Measurements from ENCODE around the gene TBC1D17. TPM values are rescaled to one million over a fixed set of nuclear protein-coding genes. Genes with fewer than 3 reads are reported as not detected.

TBC1D17 gene
- total RNA-seq, 1 donor from 2014 or later, result 29.1 TPM

GRCh38 chr19:49894879-49895565 is 17.5 kb downstream of the TBC1D17 start:
- Mint-ChIP-seq H3K9me3 (ENCODE audit: unreplicated experiment) (no peaks in the 10 kb centered on the region), H3K36me3 (ENCODE audit: low read depth, unreplicated experiment) (no peaks in the 10 kb centered on the region), H3K4me3 (ENCODE audit: unreplicated experiment) (no peak overlapping the region), H3K27me3 (ENCODE audit: low read depth, unreplicated experiment) (peaks cover 40% of the 10 kb centered on the region), H3K27ac (ENCODE audit: unreplicated experiment) (no peak overlapping the region), H3K4me1 (ENCODE audit: low read depth, unreplicated experiment) (peaks cover 2% of the 10 kb centered on the region)
- Histone ChIP-seq H3K4me1 (ENCODE audit: insufficient read depth, low read length) (peaks cover 16% of the 10 kb centered on the region), H3K27ac (ENCODE audit: low read depth, low read length) (no peak overlapping the region), H3K9me3 (ENCODE audit: insufficient read depth, low read depth, low read length) (no peaks in the 10 kb centered on the region), H3K36me3 (ENCODE audit: insufficient read depth, low read length) (no peaks in the 10 kb centered on the region), H2AFZ (ENCODE audit: low read depth, low read length) (no peak overlapping the region), H4K20me1 (ENCODE audit: insufficient read depth, low read length) (no peaks in the 10 kb centered on the region), H3K27me3 (ENCODE audit: insufficient read depth, low read length) (no peaks in the 10 kb centered on the region), H3K9ac (ENCODE audit: low read length) (no peak overlapping the region), H3K4me2 (ENCODE audit: low read length) (no peak overlapping the region), H3K79me2 (ENCODE audit: insufficient read depth, low read length) (no peaks in the 10 kb centered on the region), H3K4me3 (ENCODE audit: insufficient read depth, low read depth, low read length) (no peak overlapping the region)
- DNase-seq (ENCODE audit: low read depth) (no peak), FAIRE-seq (no peak)
- TF ChIP-seq, protein P1, sequence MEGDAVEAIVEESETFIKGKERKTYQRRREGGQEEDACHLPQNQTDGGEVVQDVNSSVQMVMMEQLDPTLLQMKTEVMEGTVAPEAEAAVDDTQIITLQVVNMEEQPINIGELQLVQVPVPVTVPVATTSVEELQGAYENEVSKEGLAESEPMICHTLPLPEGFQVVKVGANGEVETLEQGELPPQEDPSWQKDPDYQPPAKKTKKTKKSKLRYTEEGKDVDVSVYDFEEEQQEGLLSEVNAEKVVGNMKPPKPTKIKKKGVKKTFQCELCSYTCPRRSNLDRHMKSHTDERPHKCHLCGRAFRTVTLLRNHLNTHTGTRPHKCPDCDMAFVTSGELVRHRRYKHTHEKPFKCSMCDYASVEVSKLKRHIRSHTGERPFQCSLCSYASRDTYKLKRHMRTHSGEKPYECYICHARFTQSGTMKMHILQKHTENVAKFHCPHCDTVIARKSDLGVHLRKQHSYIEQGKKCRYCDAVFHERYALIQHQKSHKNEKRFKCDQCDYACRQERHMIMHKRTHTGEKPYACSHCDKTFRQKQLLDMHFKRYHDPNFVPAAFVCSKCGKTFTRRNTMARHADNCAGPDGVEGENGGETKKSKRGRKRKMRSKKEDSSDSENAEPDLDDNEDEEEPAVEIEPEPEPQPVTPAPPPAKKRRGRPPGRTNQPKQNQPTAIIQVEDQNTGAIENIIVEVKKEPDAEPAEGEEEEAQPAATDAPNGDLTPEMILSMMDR (IDR thresholded peaks at IDR 0.05; ENCODE audit: insufficient read depth, low read depth, low read length), result no peak
- TF ChIP-seq EZH2 (IDR thresholded peaks at IDR 0.05; ENCODE audit: insufficient read depth, low read length), result no peak

- no peak for TF ChIP-seq EZH2 (IDR thresholded peaks at IDR 0.05; ENCODE audit: insufficient read depth, low read length)
- TF ChIP-seq, protein P1 (IDR thresholded peaks at IDR 0.05; ENCODE audit: insufficient read depth, low read depth, low read length), result no peak
- Histone ChIP-seq H3K27ac (ENCODE audit: low read depth, low read length) (no peak overlapping the region), H3K4me1 (ENCODE audit: insufficient read depth, low read length) (peaks cover 13% of the 10 kb centered on the region), H3K9ac (ENCODE audit: low read length) (no peak overlapping the region), H3K4me3 (ENCODE audit: insufficient read depth, low read depth, low read length) (no peak overlapping the region), H3K9me3 (ENCODE audit: insufficient read depth, low read depth, low read length) (no peaks in the 10 kb centered on the region), H4K20me1 (ENCODE audit: insufficient read depth, low read length) (no peaks in the 10 kb centered on the region), H3K36me3 (ENCODE audit: insufficient read depth, low read length) (no peaks in the 10 kb centered on the region), H3K79me2 (ENCODE audit: insufficient read depth, low read length) (no peaks in the 10 kb centered on the region), H3K4me2 (ENCODE audit: low read length) (no peak overlapping the region), H3K27me3 (ENCODE audit: insufficient read depth, low read length) (no peaks in the 10 kb centered on the region), H2AFZ (ENCODE audit: low read depth, low read length) (no peak overlapping the region)
- Mint-ChIP-seq H3K36me3 (ENCODE audit: low read depth, unreplicated experiment) (no peaks in the 10 kb centered on the region), H3K4me1 (ENCODE audit: low read depth, unreplicated experiment) (peaks cover 2% of the 10 kb centered on the region), H3K27ac (ENCODE audit: unreplicated experiment) (no peak overlapping the region), H3K9me3 (ENCODE audit: unreplicated experiment) (no peaks in the 10 kb centered on the region), H3K4me3 (ENCODE audit: unreplicated experiment) (no peak overlapping the region), H3K27me3 (ENCODE audit: low read depth, unreplicated experiment) (peaks cover 37% of the 10 kb centered on the region)
- FAIRE-seq (no peak), DNase-seq (ENCODE audit: low read depth) (no peak)
These were observed 18.2 kb downstream of the TBC1D17 start for GRCh38 chr19:49895566-49896297.
